HCT116 (cell line): ENCODE measurements around the gene KIAA1671. TPM values are rescaled to one million over a fixed set of nuclear protein-coding genes. Genes with fewer than 3 reads are reported as not detected.

Source experiments
- ATAC-seq: fragments of 200-7000 bp; cut with Tn5 transposase; 2 replicates; pipeline ENCODE4 v1.9.1; 2020; ENCODE audit warnings: mild to moderate bottlenecking, moderate library complexity
- BruUV-seq: library from RNA; stranded (reverse); fragments of 400-500 nt; replicated peaks from 2 replicates; lab custom pipeline; 2021; lab: Mats Ljungman, UMichigan
- CTCF ChIA-PET: fragments of 300-600 bp; sonication (Branson Sonifier 250); formaldehyde crosslinking; loops from one replicate; lab custom pipeline; 2021; ENCODE audit warnings: antibody characterized with exemption; lab: Charles Lee
- POLR2A ChIA-PET: fragments of 300-600, 350-600 bp; sonication (Branson Sonifier 250); formaldehyde crosslinking; loops from one replicate; lab custom pipeline; 2021; ENCODE audit warnings: antibody characterized with exemption; lab: Charles Lee
- RAD21 ChIA-PET, 2 experiments: fragments of 300-600 bp; sonication (Branson Sonifier 250); formaldehyde crosslinking; loops; one replicate each; lab custom pipeline; 2023; ENCODE audit warnings: low total read pairs in 2 of 2; ENCODE audit not compliant: uncharacterized antibody in 2 of 2, unreplicated experiment in 2 of 2, low non-redundant PET in 1 of 2; lab: Charles Lee
- DNase-seq: peaks from one replicate; pipeline ENCODE4 v3.0.0-alpha.2; 2010; ENCODE audit warnings: low read depth, low spot score
- H2AFZ ChIP-seq: fragments of 200-600 bp; shearing (Covaris generic), sonication (generic); 2 replicates; pipeline ENCODE4 v1.6.1; 2017; ENCODE audit warnings: low read depth, mixed run types, mixed read lengths, antibody characterized with exemption, low read length; ENCODE audit not compliant: poor library complexity, severe bottlenecking
- H3K27ac ChIP-seq: 2 replicates; pipeline ENCODE4 v1.5.1; 2012; ENCODE audit warnings: low read depth, low read length
- H3K27me3 ChIP-seq: fragments of 200-600 bp; sonication (generic); 2 replicates; pipeline ENCODE4 v1.6.1; 2016; ENCODE audit warnings: mixed run types, low read length, mixed read lengths; ENCODE audit not compliant: insufficient read depth
- H3K36me3 ChIP-seq, 2 experiments: fragments of 200-500 bp in 1 of 2; fragments of 200-600 bp in 1 of 2; sonication (Bioruptor generic) in 1 of 2; sonication (generic) in 1 of 2; 2 replicates each; pipeline versions ENCODE4 v1.5.1 to v1.6.1; 2014 to 2016; ENCODE audit warnings: low read length in 2 of 2, inconsistent platforms in 1 of 2, mixed read lengths in 1 of 2, mixed run types in 1 of 2; ENCODE audit not compliant: insufficient read depth in 2 of 2, control insufficient read depth in 1 of 2
- H3K4me1 ChIP-seq, 2 experiments: fragments of 200-600 bp in 1 of 2; sonication (generic) in 1 of 2; 2 replicates each; pipeline versions ENCODE4 v1.5.1 to v1.6.1; 2012 to 2017; ENCODE audit warnings: low read length in 2 of 2, inconsistent platforms in 1 of 2, mild to moderate bottlenecking in 1 of 2, mixed read lengths in 1 of 2, mixed run types in 1 of 2, moderate library complexity in 1 of 2; ENCODE audit not compliant: insufficient read depth in 2 of 2, control insufficient read depth in 1 of 2
- H3K4me2 ChIP-seq: fragments of 200-600 bp; sonication (generic); 2 replicates; pipeline ENCODE4 v1.6.1; 2017; ENCODE audit warnings: mixed run types, low read length, mixed read lengths
- H3K4me3 ChIP-seq, 2 experiments: fragments of 200-600 bp in 1 of 2; sonication (generic) in 1 of 2; replicated peaks in 1 of 2; 2 replicates each; pipeline ENCODE4 v1.5.1; 2011 to 2016; ENCODE audit warnings: low read length in 2 of 2, control low read depth in 1 of 2, low read depth in 1 of 2, mild to moderate bottlenecking in 1 of 2, mixed read lengths in 1 of 2, mixed run types in 1 of 2
- H3K79me2 ChIP-seq: fragments of 200-600 bp; sonication (generic); 2 replicates; pipeline ENCODE4 v1.6.1; 2017; ENCODE audit warnings: mild to moderate bottlenecking, mixed run types, low read length, moderate library complexity, mixed read lengths; ENCODE audit not compliant: insufficient read depth
- H3K9ac ChIP-seq: fragments of 200-600 bp; sonication (generic); 2 replicates; pipeline ENCODE4 v1.6.1; 2016; ENCODE audit warnings: low read length, mixed read lengths
- H3K9me2 ChIP-seq: fragments of 200-600 bp; sonication (generic), shearing (Covaris generic); 2 replicates; pipeline ENCODE4 v1.6.1; 2017; ENCODE audit warnings: mixed run types, mild to moderate bottlenecking, moderate library complexity; ENCODE audit not compliant: insufficient read depth
- H3K9me3 ChIP-seq, 2 experiments: fragments of 200-500 bp in 1 of 2; fragments of 200-600 bp in 1 of 2; sonication (Bioruptor generic) in 1 of 2; sonication (generic) in 1 of 2; 2 replicates each; pipeline ENCODE4 v1.6.1; 2014 to 2017; ENCODE audit warnings: low read length in 2 of 2, mixed read lengths in 2 of 2, inconsistent platforms in 1 of 2, low read depth in 1 of 2, mild to moderate bottlenecking in 1 of 2, mixed run types in 1 of 2, moderate library complexity in 1 of 2; ENCODE audit not compliant: control insufficient read depth in 1 of 2, insufficient read depth in 1 of 2
- H4K20me1 ChIP-seq: fragments of 200-600 bp; sonication (generic), shearing (Covaris generic); 2 replicates; pipeline ENCODE4 v1.6.1; 2017; ENCODE audit warnings: mixed run types, mild to moderate bottlenecking, moderate library complexity; ENCODE audit not compliant: insufficient read depth
- ATF3 ChIP-seq: IDR thresholded peaks from 2 replicates; pipeline ENCODE4 v1.6.1; 2012
- CBX3 ChIP-seq: IDR thresholded peaks from 2 replicates; pipeline ENCODE4 v1.6.1; 2012; ENCODE audit warnings: low read depth
- EGR1 ChIP-seq: IDR thresholded peaks from 2 replicates; pipeline ENCODE4 v1.6.1; 2012; ENCODE audit warnings: low read depth
- ELF1 ChIP-seq: IDR thresholded peaks from 2 replicates; pipeline ENCODE4 v1.6.1; 2012; ENCODE audit warnings: low read depth, borderline replicate concordance
- FOSL1 ChIP-seq: IDR thresholded peaks from 2 replicates; pipeline ENCODE4 v1.6.1; 2012; ENCODE audit warnings: low read depth
- RAD21 ChIP-seq: IDR thresholded peaks from 2 replicates; pipeline ENCODE4 v1.6.1; 2012; ENCODE audit warnings: low read depth, mild to moderate bottlenecking
- REST ChIP-seq: IDR thresholded peaks from 2 replicates; pipeline ENCODE4 v1.6.1; 2012; ENCODE audit warnings: low read depth
- SIN3A ChIP-seq: IDR thresholded peaks from 2 replicates; pipeline ENCODE4 v1.6.1; 2012; ENCODE audit warnings: low read depth
- SP1 ChIP-seq: IDR thresholded peaks from 2 replicates; pipeline ENCODE4 v1.6.1; 2012; ENCODE audit warnings: low read depth
- TCF7L2 ChIP-seq: IDR thresholded peaks from 2 replicates; pipeline ENCODE4 v1.7.0; 2011; ENCODE audit warnings: borderline replicate concordance, inconsistent platforms; ENCODE audit not compliant: insufficient read depth, insufficient read length; ENCODE audit errors: extremely low read depth
- ZNF274 ChIP-seq: fragments of 200-500 bp; sonication (Bioruptor generic); IDR thresholded peaks from 2 replicates; pipeline ENCODE4 v1.6.1; 2014; ENCODE audit warnings: mild to moderate bottlenecking, low read depth, low read length, inconsistent platforms
- intact Hi-C: fragments of 100-400 bp; cut with micrococcal nuclease; formaldehyde crosslinking; loops from 2 replicates; pipeline ENCODE4 v1.10.0; 2022
- total RNA-seq: library from RNA; stranded (reverse); gene quantifications from one replicate; pipeline ENCODE4 v1.2.1, GENCODE V29; 2021; ENCODE audit not compliant: unreplicated experiment

Gene KIAA1671
- total RNA-seq, 1 experiment from 2014 or later: 36.8 TPM

- ATAC-seq: no peak
- Histone ChIP-seq H4K20me1 (no peaks in the 10 kb centered on the region), H3K4me1 (peaks cover 7 to 11% of the 10 kb centered on the region in 2 experiments), H3K9me2 (no peaks in the 10 kb centered on the region), H3K4me3 (no peak overlapping the region), H3K9ac (no peak overlapping the region), H3K27me3 (peaks cover 18% of the 10 kb centered on the region), H3K79me2 (no peaks in the 10 kb centered on the region), H3K9me3 (no peaks in the 10 kb centered on the region), H3K27ac (no peak overlapping the region)
- BruUV-seq: no TSS peak
- no peak for DNase-seq
- POLR2A ChIA-PET: no interaction called here
- intact Hi-C loops: no loop called here
- CTCF ChIA-PET: interaction anchor here (1.9 kb wide), 1 partner anchor 10 kb away, joined by 11 read pairs; no protein-coding TSS in a partner anchor
- TF ChIP-seq EGR1: no peak
- no peak for TF ChIP-seq SP1
- TF ChIP-seq FOSL1: no peak
- no peak for TF ChIP-seq CBX3
- TF ChIP-seq ZNF274: no peak
- TF ChIP-seq TCF7L2: no peak
- no peak for TF ChIP-seq ATF3
- TF ChIP-seq ELF1: no peak
- TF ChIP-seq SIN3A: no peak
- TF ChIP-seq RAD21: no peak
- no peak for TF ChIP-seq REST
- TF ChIP-seq, all 23 proteins: peak for 0
- Histone ChIP-seq H2AFZ (no peak overlapping the region), H3K36me3 (no peaks in the 10 kb centered on the region), H3K4me2 (no peak overlapping the region)
- RAD21 ChIA-PET: no interaction called here
Measured at GRCh38 chr22:24928322-24928721, 24.2 kb upstream of the KIAA1671 start.
